ENCODE data around the gene PLCH2.
"Not testable (repeated sequence)": the region's sequence is repeated elsewhere in the genome, so short reads cannot be mapped to it uniquely, and the experiment has no call there.

The PLCH2 gene

GRCh38 chr1:2552189-2552588, 76.1 kb downstream of the PLCH2 start:
- TF ChIP-seq CTCF (conservative IDR thresholded peaks at IDR 0.05; ENCODE audit: low read depth, low read length), result no peak
- no peaks in the 10 kb centered on the region for H4K20me1 ChIP-seq (ENCODE audit: insufficient read depth)

GRCh38 chr1:2553076-2553475, 77.0 kb downstream of the PLCH2 start:
- H4K20me1 ChIP-seq (ENCODE audit: insufficient read depth); H3K4me3 ChIP-seq (IDR thresholded peaks at IDR 0.05; ENCODE audit: insufficient read depth, low read depth, low read length); H3K79me2 ChIP-seq (ENCODE audit: insufficient read depth, low read depth); H3K27ac ChIP-seq; H2AFZ ChIP-seq (ENCODE audit: low read depth); H3K4me2 ChIP-seq; H3K9ac ChIP-seq; H3K36me3 ChIP-seq (ENCODE audit: insufficient read depth); H3K27me3 ChIP-seq (ENCODE audit: insufficient read depth, low read depth): not testable (repeated sequence)
- peaks cover 25% of the 10 kb centered on the region for H3K4me1 ChIP-seq (ENCODE audit: low read depth, poor library complexity, severe bottlenecking)

More at GRCh38 chr1:2552189-2552588, 76.1 kb downstream of the PLCH2 start:
- H3K27me3 ChIP-seq (ENCODE audit: insufficient read depth, low read depth), result no peaks in the 10 kb centered on the region
- H2AFZ ChIP-seq (ENCODE audit: low read depth), result no peak overlapping the region
- no peak overlapping the region for H3K27ac ChIP-seq
- no peaks in the 10 kb centered on the region for H3K79me2 ChIP-seq (ENCODE audit: insufficient read depth, low read depth)
- H3K4me1 ChIP-seq (ENCODE audit: low read depth, poor library complexity, severe bottlenecking), result peaks cover 33% of the 10 kb centered on the region
- H3K9ac ChIP-seq, result no peak overlapping the region
- H3K4me3 ChIP-seq (IDR thresholded peaks at IDR 0.05; ENCODE audit: insufficient read depth, low read depth, low read length), result no peak overlapping the region
- no peaks in the 10 kb centered on the region for H3K36me3 ChIP-seq (ENCODE audit: insufficient read depth)
- H3K4me2 ChIP-seq, result no peak overlapping the region

- H3K79me2 ChIP-seq (ENCODE audit: insufficient read depth, low read depth), result no peaks in the 10 kb centered on the region
- H3K36me3 ChIP-seq (ENCODE audit: insufficient read depth), result no peaks in the 10 kb centered on the region
- H3K4me3 ChIP-seq (IDR thresholded peaks at IDR 0.05; ENCODE audit: insufficient read depth, low read depth, low read length), result no peak overlapping the region
- H3K4me2 ChIP-seq, result no peak overlapping the region
- TF ChIP-seq CTCF (conservative IDR thresholded peaks at IDR 0.05; ENCODE audit: low read depth, low read length), result no peak
- H4K20me1 ChIP-seq (ENCODE audit: insufficient read depth), result no peaks in the 10 kb centered on the region
- peaks cover 19% of the 10 kb centered on the region for H3K4me1 ChIP-seq (ENCODE audit: low read depth, poor library complexity, severe bottlenecking)
- no peak overlapping the region for H3K9ac ChIP-seq
- no peaks in the 10 kb centered on the region for H3K27me3 ChIP-seq (ENCODE audit: insufficient read depth, low read depth)
- no peak overlapping the region for H2AFZ ChIP-seq (ENCODE audit: low read depth)
- no peak overlapping the region for H3K27ac ChIP-seq
Observed at GRCh38 chr1:2553871-2554620, 78.0 kb downstream of the PLCH2 start.

GRCh38 chr1:2554621-2555387, 78.7 kb downstream of the PLCH2 start:
- H3K9ac ChIP-seq, result no peak overlapping the region
- no peak overlapping the region for H3K4me3 ChIP-seq (IDR thresholded peaks at IDR 0.05; ENCODE audit: insufficient read depth, low read depth, low read length)
- H3K4me2 ChIP-seq, result peak overlapping the region; percentile 83

More at GRCh38 chr1:2554621-2555387, 78.7 kb downstream of the PLCH2 start:
- H3K4me1 ChIP-seq (ENCODE audit: low read depth, poor library complexity, severe bottlenecking), result peaks cover 11% of the 10 kb centered on the region
- H3K27ac ChIP-seq, result no peak overlapping the region
- no peaks in the 10 kb centered on the region for H3K36me3 ChIP-seq (ENCODE audit: insufficient read depth)
- no peaks in the 10 kb centered on the region for H3K79me2 ChIP-seq (ENCODE audit: insufficient read depth, low read depth)
- H3K27me3 ChIP-seq (ENCODE audit: insufficient read depth, low read depth), result no peaks in the 10 kb centered on the region
- H2AFZ ChIP-seq (ENCODE audit: low read depth), result no peak overlapping the region
- TF ChIP-seq CTCF (conservative IDR thresholded peaks at IDR 0.05; ENCODE audit: low read depth, low read length), result peak; percentile 32; the same call in 1 of the 2 replicates
- no peaks in the 10 kb centered on the region for H4K20me1 ChIP-seq (ENCODE audit: insufficient read depth)

All from KMS-11 (cell line).